ENCODE measurements around the gene VPS45. TPM values are rescaled to one million over a fixed set of nuclear protein-coding genes. Genes with fewer than 3 reads are reported as not detected.
"Not testable (repeated sequence)": the region's sequence is repeated elsewhere in the genome, so short reads cannot be mapped to it uniquely, and the experiment has no call there.

The VPS45 gene, protein sequence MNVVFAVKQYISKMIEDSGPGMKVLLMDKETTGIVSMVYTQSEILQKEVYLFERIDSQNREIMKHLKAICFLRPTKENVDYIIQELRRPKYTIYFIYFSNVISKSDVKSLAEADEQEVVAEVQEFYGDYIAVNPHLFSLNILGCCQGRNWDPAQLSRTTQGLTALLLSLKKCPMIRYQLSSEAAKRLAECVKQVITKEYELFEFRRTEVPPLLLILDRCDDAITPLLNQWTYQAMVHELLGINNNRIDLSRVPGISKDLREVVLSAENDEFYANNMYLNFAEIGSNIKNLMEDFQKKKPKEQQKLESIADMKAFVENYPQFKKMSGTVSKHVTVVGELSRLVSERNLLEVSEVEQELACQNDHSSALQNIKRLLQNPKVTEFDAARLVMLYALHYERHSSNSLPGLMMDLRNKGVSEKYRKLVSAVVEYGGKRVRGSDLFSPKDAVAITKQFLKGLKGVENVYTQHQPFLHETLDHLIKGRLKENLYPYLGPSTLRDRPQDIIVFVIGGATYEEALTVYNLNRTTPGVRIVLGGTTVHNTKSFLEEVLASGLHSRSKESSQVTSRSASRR
- polyA plus RNA-seq (2012; ENCODE audit: insufficient read depth, insufficient read length): 45.3 TPM

GRCh38 chr1:150067184-150068108 lies at the start of gene VPS45:
VPS45 (plus strand) TSS chr1:150067776; CDS start chr1:150067858, 82 bp downstream.
- peak within 1 kb of the TSS; percentile 74 for H3K4me3 ChIP-seq (ENCODE audit: low read length)

GRCh38 chr1:150018165-150018564 lies 49.4 kb upstream of the VPS45 start:
- DNase-seq (ENCODE audit: low read depth, low spot score): no peak
- H3K4me3 ChIP-seq (ENCODE audit: low read length): no peak overlapping the region

More at GRCh38 chr1:150067184-150068108, at the start of gene VPS45:
- DNase-seq (ENCODE audit: low read depth, low spot score): peak; percentile 86

- no peak overlapping the region for H3K4me3 ChIP-seq (ENCODE audit: low read length)
- DNase-seq (ENCODE audit: low read depth, low spot score): no peak
Observed at GRCh38 chr1:150020711-150021110, 46.9 kb upstream of the VPS45 start.

DNA sequence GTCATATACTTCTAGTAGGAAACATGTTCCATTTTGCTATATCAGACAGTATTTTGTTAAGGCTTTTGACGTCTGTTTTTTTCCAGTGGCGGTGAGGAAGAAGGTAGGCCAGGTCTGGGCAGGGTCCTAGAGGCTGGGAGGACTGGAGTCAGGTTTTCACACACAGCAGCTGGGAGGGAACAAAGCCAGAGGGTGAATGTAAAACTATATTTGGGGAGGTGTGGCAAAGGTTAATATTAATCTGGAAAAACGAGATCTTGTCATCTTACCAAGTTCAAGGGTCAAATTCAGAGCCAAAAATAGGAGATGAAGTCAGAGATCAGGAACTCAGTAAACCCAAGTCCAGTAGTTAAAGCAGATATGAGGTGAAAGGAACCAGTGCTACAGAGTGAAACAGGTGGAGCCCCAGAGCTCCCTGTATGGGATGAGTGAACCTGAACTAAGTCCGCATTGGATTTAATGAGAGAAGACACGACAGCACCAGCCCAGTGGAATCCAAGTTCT lies 46.3 kb upstream of the VPS45 start:
- no peak for DNase-seq (ENCODE audit: low read depth, low spot score)

DNA sequence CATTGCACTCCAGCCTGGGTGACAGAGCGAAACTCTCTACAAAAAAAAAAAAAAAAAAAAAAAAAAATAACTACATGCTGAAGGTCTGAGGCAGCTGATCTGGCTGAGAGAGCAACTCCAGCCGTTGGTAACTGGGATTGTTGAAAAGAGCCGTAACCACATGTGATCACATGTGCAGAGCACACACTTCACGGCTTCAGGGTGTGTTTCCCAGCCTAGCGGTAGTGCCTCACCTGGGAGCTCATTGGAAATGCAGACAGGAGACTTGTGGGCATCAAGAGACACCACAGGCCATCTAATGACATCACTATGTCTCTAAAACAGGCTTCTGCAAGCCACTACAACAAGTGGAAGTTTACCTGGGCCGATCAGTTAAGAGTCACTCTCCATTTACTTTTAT lies 45.2 kb upstream of the VPS45 start:
- DNase-seq (ENCODE audit: low read depth, low spot score): peak; percentile 25
- no peak overlapping the region for H3K4me3 ChIP-seq (ENCODE audit: low read length)

More for the DNA sequence above, 46.3 kb upstream of the VPS45 start:
- no peak overlapping the region for H3K4me3 ChIP-seq (ENCODE audit: low read length)

- no peak overlapping the region for H3K4me3 ChIP-seq (ENCODE audit: low read length)
- no peak for DNase-seq (ENCODE audit: low read depth, low spot score)
Observed at GRCh38 chr1:150024156-150024555, 43.4 kb upstream of the VPS45 start.

DNA sequence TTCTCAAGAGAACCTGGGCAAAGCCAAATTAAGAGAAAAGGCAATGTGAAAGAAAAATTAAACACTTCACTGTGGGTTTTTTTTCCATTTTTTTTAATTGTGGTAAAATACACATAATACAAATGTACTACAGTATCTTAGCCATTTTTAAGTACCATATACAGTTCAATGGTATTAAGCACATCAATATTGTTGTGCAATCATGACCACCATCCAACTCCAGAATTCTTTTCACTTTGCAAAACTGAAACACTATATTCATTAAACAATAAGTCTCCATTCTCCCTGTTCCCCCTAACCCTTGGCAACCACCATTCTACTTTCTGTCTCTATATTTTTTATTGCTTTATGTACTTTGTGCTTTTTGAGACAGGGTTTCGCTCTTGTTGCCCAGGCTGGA lies 39.3 kb upstream of the VPS45 start:
- DNase-seq (ENCODE audit: low read depth, low spot score): no peak
- no peak overlapping the region for H3K4me3 ChIP-seq (ENCODE audit: low read length)

- no peak overlapping the region for H3K4me3 ChIP-seq (ENCODE audit: low read length)
- no peak for DNase-seq (ENCODE audit: low read depth, low spot score)
Observed at GRCh38 chr1:150034336-150034735, 33.2 kb upstream of the VPS45 start.

DNA sequence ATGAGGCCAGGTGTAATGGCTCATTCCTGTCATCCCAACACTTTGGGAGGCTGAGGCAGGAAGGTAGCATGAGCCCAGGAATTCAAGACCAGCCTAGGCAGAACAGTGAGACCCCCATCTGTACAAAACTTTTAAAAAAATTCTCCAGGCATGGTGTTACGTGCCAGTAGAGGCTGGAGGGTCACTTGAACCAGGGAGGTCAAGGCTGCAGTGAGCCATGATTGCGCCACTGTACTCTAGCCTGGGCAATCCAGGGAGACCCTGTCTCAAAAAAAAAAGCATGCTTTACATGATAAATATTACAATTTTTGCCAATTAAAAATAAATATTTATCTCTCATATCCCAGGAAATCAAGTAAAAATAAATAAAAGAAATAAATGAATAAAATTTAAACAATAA lies 17.6 kb upstream of the VPS45 start:
- no peak overlapping the region for H3K4me3 ChIP-seq (ENCODE audit: low read length)
- no peak for DNase-seq (ENCODE audit: low read depth, low spot score)

GRCh38 chr1:150051089-150051373 lies 16.5 kb upstream of the VPS45 start:
- no peak for DNase-seq (ENCODE audit: low read depth, low spot score)
- H3K4me3 ChIP-seq (ENCODE audit: low read length): no peak overlapping the region

DNA sequence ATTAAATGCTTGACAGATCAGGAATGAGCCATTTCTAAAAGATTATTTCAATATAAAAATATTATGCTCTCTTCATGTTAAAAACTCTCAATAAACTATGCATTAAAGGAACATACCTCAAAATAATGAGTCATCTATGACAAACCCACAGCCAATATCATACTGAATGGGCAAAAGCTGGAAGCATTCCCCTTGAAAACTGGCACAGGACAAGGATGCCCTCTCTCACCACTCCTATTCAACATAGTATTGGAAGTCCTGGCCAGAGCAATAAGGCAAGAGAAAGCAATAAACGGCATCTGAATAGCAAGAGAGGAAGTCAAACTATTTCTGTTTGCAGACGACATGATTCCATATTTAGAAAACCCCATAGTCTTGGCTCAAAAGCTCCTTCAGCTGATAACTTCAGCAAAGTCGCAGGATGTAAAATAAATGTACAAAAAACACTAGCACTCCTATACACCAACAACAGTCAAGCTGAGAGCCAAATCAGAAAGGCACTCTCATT lies 15.6 kb upstream of the VPS45 start:
- not testable (repeated sequence) for DNase-seq (ENCODE audit: low read depth, low spot score); H3K4me3 ChIP-seq (ENCODE audit: low read length)

GRCh38 chr1:150053926-150054325 lies 13.7 kb upstream of the VPS45 start:
- no peak overlapping the region for H3K4me3 ChIP-seq (ENCODE audit: low read length)
- DNase-seq (ENCODE audit: low read depth, low spot score): no peak

- H3K4me3 ChIP-seq (ENCODE audit: low read length); DNase-seq (ENCODE audit: low read depth, low spot score): not testable (repeated sequence)
Observed at GRCh38 chr1:150055507-150055906, 12.1 kb upstream of the VPS45 start.

DNA sequence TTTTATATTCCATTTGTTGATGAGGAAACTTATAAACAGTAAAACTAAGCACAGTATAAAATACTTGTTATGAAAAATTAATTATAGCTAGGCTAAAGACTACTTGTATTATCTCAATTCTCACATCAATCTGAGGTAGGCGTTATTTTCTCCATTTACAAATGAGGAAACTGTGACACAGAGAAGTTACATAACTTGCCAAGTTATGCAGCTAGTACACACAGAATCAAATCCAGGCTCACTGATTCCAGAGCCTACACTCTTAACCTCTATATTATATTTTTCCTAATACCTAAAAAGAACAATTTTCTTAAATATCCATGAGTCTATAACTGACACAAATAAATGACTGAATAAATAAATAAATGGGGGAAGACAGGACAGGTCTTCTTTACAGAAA lies 11.2 kb upstream of the VPS45 start:
- no peak overlapping the region for H3K4me3 ChIP-seq (ENCODE audit: low read length)
- DNase-seq (ENCODE audit: low read depth, low spot score): no peak

GRCh38 chr1:150060260-150060659 lies 7.3 kb upstream of the VPS45 start:
- no peak for DNase-seq (ENCODE audit: low read depth, low spot score)
- H3K4me3 ChIP-seq (ENCODE audit: low read length): no peak overlapping the region

GRCh38 chr1:150061632-150062101 lies 5.9 kb upstream of the VPS45 start:
- no peak for DNase-seq (ENCODE audit: low read depth, low spot score)
- no peak overlapping the region for H3K4me3 ChIP-seq (ENCODE audit: low read length)

GRCh38 chr1:150062113-150062512 lies 5.5 kb upstream of the VPS45 start:
- H3K4me3 ChIP-seq (ENCODE audit: low read length): no peak overlapping the region
- no peak for DNase-seq (ENCODE audit: low read depth, low spot score)

- DNase-seq (ENCODE audit: low read depth, low spot score): no peak
- H3K4me3 ChIP-seq (ENCODE audit: low read length): no peak overlapping the region
Observed at GRCh38 chr1:150065184-150065871, 2.2 kb upstream of the VPS45 start.

GRCh38 chr1:150066328-150066727 lies 1.2 kb upstream of the VPS45 start:
- H3K4me3 ChIP-seq (ENCODE audit: low read length): peak overlapping the region; percentile 74
- no peak for DNase-seq (ENCODE audit: low read depth, low spot score)
